K562 (cell line): Measurements from ENCODE around the gene METTL25B. TPM values are rescaled to one million over a fixed set of nuclear protein-coding genes. Genes with fewer than 3 reads are reported as not detected.

Experiments
- ATAC-seq: fragments of 200-7000 bp; cut with Tn5 transposase; 3 replicates; pipeline ENCODE4 v1.9.1; 2020; ENCODE audit warnings: moderate library complexity
- BruUV-seq: library from RNA; stranded (reverse); fragments of 400-500 nt; replicated peaks from 2 replicates; lab custom pipeline; 2021; lab: Mats Ljungman, UMichigan
- CTCF ChIA-PET: fragments of 300-600 bp; formaldehyde crosslinking; extraction: SDS; loops from one replicate; lab custom pipeline; 2021; ENCODE audit warnings: low intra/inter-chr PET ratio; lab: Yijun Ruan, JAX
- POLR2A ChIA-PET: fragments of 300-600, 350-650 bp; sonication (Branson Sonifier 250); formaldehyde crosslinking; extraction: SDS; loops from one replicate; lab custom pipeline; 2021; ENCODE audit warnings: antibody characterized with exemption, inconsistent platforms; lab: Yijun Ruan, JAX
- DNase-seq, 4 experiments: peaks; one replicate each; pipeline versions ENCODE4 v3.0.0 to v3.0.0-alpha.2; 2011 to 2018; ENCODE audit warnings: low spot score in 3 of 4, mixed read lengths in 3 of 4; ENCODE audit errors: extremely low read depth in 1 of 4
- FAIRE-seq: peaks from 2 replicates; lab custom pipeline; 2011; peaks lifted over from hg19 to GRCh38; lab: Jason Lieb, UNC
- H2AFZ ChIP-seq: 2 replicates; pipeline ENCODE4 v1.6.0; 2011; ENCODE audit warnings: low read depth, low read length, control low read depth, inconsistent platforms
- H3K27ac ChIP-seq: fragments of 200-600 bp; 3 replicates; pipeline ENCODE4 v1.8.0; 2011; ENCODE audit warnings: low read depth, mild to moderate bottlenecking, control low read depth, inconsistent platforms, low read length, moderate library complexity, mixed read lengths; ENCODE audit errors: extremely low read depth
- H3K27me3 ChIP-seq, 2 experiments: fragments of 300-600 bp in 1 of 2; 2 replicates in 1 of 2; 3 replicates in 1 of 2; pipeline versions ENCODE4 v1.6.0 to v1.8.0; 2011; ENCODE audit warnings: inconsistent platforms in 2 of 2, low read length in 2 of 2, mild to moderate bottlenecking in 1 of 2, mixed read lengths in 1 of 2, moderate library complexity in 1 of 2; ENCODE audit not compliant: control insufficient read depth in 2 of 2, insufficient read depth in 2 of 2
- H3K36me3 ChIP-seq: fragments of 300-600 bp; 3 replicates; pipeline ENCODE4 v1.8.0; 2011; ENCODE audit warnings: mild to moderate bottlenecking, low read length, inconsistent platforms; ENCODE audit not compliant: control insufficient read depth, insufficient read depth
- H3K4me1 ChIP-seq, 2 experiments: fragments of 200-600 bp in 1 of 2; replicated peaks in 1 of 2; 2 replicates in 1 of 2; 3 replicates in 1 of 2; pipeline versions ENCODE4 v1.5.1 to v1.8.0; 2011; ENCODE audit warnings: inconsistent platforms in 2 of 2, low read length in 2 of 2, mild to moderate bottlenecking in 1 of 2, mixed read lengths in 1 of 2, moderate library complexity in 1 of 2; ENCODE audit not compliant: control insufficient read depth in 2 of 2, insufficient read depth in 2 of 2
- H3K4me2 ChIP-seq: 2 replicates; pipeline ENCODE4 v1.6.1; 2011; ENCODE audit warnings: low read length, control low read depth, inconsistent platforms, mixed read lengths; ENCODE audit not compliant: insufficient read depth
- H3K4me3 ChIP-seq: fragments of 200-600 bp; sonication (generic), shearing (Covaris generic); 2 replicates; pipeline ENCODE4 v1.5.1; 2016; ENCODE audit warnings: control low read depth, inconsistent platforms
- H3K79me2 ChIP-seq: fragments of 200-600 bp; 3 replicates; pipeline ENCODE4 v1.8.0; 2011; ENCODE audit warnings: low read length, inconsistent platforms; ENCODE audit not compliant: control insufficient read depth, insufficient read depth
- H3K9ac ChIP-seq, 2 experiments: 2 replicates each; pipeline versions ENCODE4 v1.6.0 to v1.6.1; 2011; ENCODE audit warnings: low read depth in 2 of 2, low read length in 2 of 2, control low read depth in 1 of 2, inconsistent platforms in 1 of 2, mild to moderate bottlenecking in 1 of 2, mixed read lengths in 1 of 2; ENCODE audit not compliant: insufficient read depth in 1 of 2
- H3K9me1 ChIP-seq: one replicate; pipeline ENCODE4 v1.6.0; 2011; ENCODE audit warnings: inconsistent platforms, mild to moderate bottlenecking, low read length, moderate library complexity; ENCODE audit not compliant: control insufficient read depth, insufficient read depth
- H3K9me3 ChIP-seq: replicated peaks from 2 replicates; pipeline ENCODE4 v1.5.1; 2011; ENCODE audit warnings: low read depth, low read length, inconsistent platforms; ENCODE audit not compliant: control insufficient read depth, insufficient read depth
- H4K20me1 ChIP-seq: replicated peaks from 2 replicates; pipeline ENCODE4 v1.6.1; 2011; ENCODE audit warnings: low read length, inconsistent platforms, mixed read lengths; ENCODE audit not compliant: control insufficient read depth, insufficient read depth
- SPI1 ChIP-seq: IDR thresholded peaks from 2 replicates; pipeline ENCODE4 v1.6.1; 2011; ENCODE audit warnings: low read depth, low read length, control low read depth, borderline replicate concordance
- TEAD1 ChIP-seq, 2 experiments: fragments of 450-650 bp in 1 of 2; sonication (generic) in 1 of 2; formaldehyde crosslinking; IDR thresholded peaks; 2 replicates each; pipeline versions ENCODE4 v1.4.0 to v1.8.0; 2020 to 2022; ENCODE audit warnings: mild to moderate bottlenecking in 2 of 2, missing genetic modification reagents in 1 of 2
- TGIF2 ChIP-seq: sonication (generic); formaldehyde crosslinking; IDR thresholded peaks from 2 replicates; pipeline ENCODE4 v1.8.1; 2022; ENCODE audit warnings: mild to moderate bottlenecking, missing genetic modification reagents, moderate library complexity
- WGBS: fragments of 100-300 bp; shearing (Covaris generic); methylation state at CpG from one replicate; pipeline ENCODE4 v1.1.6; 2016; ENCODE audit warnings: low coverage, mixed read lengths; ENCODE audit not compliant: insufficient coverage; ENCODE audit errors: missing lambda C conversion rate; 5-methylcytosine and 5-hydroxymethylcytosine counted together
- in situ Hi-C: fragments of 300-500 bp; cut with MboI; formaldehyde crosslinking; loops from 4 replicates; pipeline ENCODE4 v1.15.0; 2018; ENCODE audit warnings: inconsistent platforms, mixed read lengths
- intact Hi-C: fragments of 100-400 bp; cut with micrococcal nuclease; formaldehyde crosslinking; loops from 2 replicates; pipeline ENCODE4 v1.14.2; 2022
- polyA plus RNA-seq, 8 experiments: library from polyadenylated mRNA; depleted of rRNA in 4 of 8; stranded (reverse) in 5 of 8; unstranded in 3 of 8; fragments of >200 nt; fragmentation: Nextera tagmentation in 2 of 8; fragmentation: Illumina TruSeq in 1 of 8; extraction: Ambion mirVana in 2 of 8; extraction: Trizol in 1 of 8; gene quantifications; 2 replicates each; pipeline versions ENCODE4 v1.2.1 to v1.2.3, GENCODE V29; 2011 to 2014; ENCODE audit warnings: inconsistent platforms in 1 of 8, missing spikeins in 1 of 8
- total RNA-seq, 7 experiments: library from RNA; depleted of rRNA in 6 of 7; stranded (reverse); fragments of >200 nt in 6 of 7; fragmentation: Illumina TruSeq in 2 of 7; extraction: Trizol in 2 of 7; gene quantifications; 2 replicates each; pipeline versions ENCODE4 v1.2.1 to v1.2.3, GENCODE V29; 2011 to 2021; ENCODE audit warnings: low replicate concordance in 1 of 7
- TF ChIP-seq, protein P1 (sequence below): sonication (generic); formaldehyde crosslinking; IDR thresholded peaks from 2 replicates; pipeline ENCODE4 v1.8.0; 2023; ENCODE audit warnings: missing genetic modification reagents, mild to moderate bottlenecking, borderline replicate concordance

The METTL25B gene
- total and polyA plus RNA-seq, 9 of the 15 experiments (the other 6 are each of a cell fraction or from before 2014, with no cell fraction given), result 7.7 to 48.3 (median 33.1) TPM

DNA sequence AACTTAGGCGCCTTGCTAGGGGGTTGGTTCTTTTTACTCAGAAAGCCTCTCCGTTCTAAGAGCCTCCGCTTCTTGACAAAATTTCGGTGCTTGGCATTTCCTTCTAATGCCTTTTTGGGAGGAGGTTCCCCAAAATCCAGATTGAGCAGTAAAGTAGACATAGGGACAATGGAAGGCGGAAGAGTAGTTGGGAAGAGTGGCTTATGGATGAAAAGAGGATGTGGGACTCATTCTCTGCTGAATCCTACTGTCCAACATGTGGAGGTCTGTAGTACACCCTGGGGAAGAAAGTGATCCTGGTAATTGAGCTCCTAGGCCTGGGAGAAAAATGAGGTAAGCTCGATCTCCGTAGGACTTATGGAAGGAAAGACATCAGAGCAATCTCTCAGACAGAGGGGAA, 777 bp upstream of the METTL25B start:
- Histone ChIP-seq H3K27me3 (no peaks in the 10 kb centered on the region; a peak in 1 of 5 replicates), H3K4me2 (peak overlapping the region; percentile 100), H3K36me3 (peaks cover 73% of the 10 kb centered on the region), H4K20me1 (peaks cover 31% of the 10 kb centered on the region), H3K79me2 (peaks cover 81% of the 10 kb centered on the region), H3K9me1 (no peaks in the 10 kb centered on the region), H3K9me3 (no peaks in the 10 kb centered on the region), H3K9ac (peak overlapping the region; percentile 91 to 99), H3K27ac (peak overlapping the region; percentile 82), H3K4me1 (peaks cover 13 to 17% of the 10 kb centered on the region in 2 experiments; a peak in 4 of 5 replicates), H3K4me3 (peak overlapping the region; percentile 76)
- DNase-seq (no peak), ATAC-seq (no peak), FAIRE-seq (no peak)
- CTCF ChIA-PET, result interaction anchor here (0.6 to 6.9 kb wide), 7 partner anchors 38 to 163 kb away, joined by 3 to 143 read pairs (median 16); partner anchors contain the start of genes INSRR and NTRK1
- WGBS, result 2% methylated on average over 7 of the region's 7 CpGs
- BruUV-seq, result no TSS peak
- POLR2A ChIA-PET, result interaction anchor here (0.6 to 5.0 kb wide), 18 partner anchors 10 to 164 kb away, joined by 3 to 60 read pairs (median 4); partner anchors contain the start of genes MRPL24, NTRK1 and PRCC
- intact Hi-C loops, result loop anchor here (2.0 to 5.0 kb wide), 4 partner anchors 39 to 195 kb away; partner anchors contain the start of genes LRRC71 and PRCC
- TF ChIP-seq, protein P1, sequence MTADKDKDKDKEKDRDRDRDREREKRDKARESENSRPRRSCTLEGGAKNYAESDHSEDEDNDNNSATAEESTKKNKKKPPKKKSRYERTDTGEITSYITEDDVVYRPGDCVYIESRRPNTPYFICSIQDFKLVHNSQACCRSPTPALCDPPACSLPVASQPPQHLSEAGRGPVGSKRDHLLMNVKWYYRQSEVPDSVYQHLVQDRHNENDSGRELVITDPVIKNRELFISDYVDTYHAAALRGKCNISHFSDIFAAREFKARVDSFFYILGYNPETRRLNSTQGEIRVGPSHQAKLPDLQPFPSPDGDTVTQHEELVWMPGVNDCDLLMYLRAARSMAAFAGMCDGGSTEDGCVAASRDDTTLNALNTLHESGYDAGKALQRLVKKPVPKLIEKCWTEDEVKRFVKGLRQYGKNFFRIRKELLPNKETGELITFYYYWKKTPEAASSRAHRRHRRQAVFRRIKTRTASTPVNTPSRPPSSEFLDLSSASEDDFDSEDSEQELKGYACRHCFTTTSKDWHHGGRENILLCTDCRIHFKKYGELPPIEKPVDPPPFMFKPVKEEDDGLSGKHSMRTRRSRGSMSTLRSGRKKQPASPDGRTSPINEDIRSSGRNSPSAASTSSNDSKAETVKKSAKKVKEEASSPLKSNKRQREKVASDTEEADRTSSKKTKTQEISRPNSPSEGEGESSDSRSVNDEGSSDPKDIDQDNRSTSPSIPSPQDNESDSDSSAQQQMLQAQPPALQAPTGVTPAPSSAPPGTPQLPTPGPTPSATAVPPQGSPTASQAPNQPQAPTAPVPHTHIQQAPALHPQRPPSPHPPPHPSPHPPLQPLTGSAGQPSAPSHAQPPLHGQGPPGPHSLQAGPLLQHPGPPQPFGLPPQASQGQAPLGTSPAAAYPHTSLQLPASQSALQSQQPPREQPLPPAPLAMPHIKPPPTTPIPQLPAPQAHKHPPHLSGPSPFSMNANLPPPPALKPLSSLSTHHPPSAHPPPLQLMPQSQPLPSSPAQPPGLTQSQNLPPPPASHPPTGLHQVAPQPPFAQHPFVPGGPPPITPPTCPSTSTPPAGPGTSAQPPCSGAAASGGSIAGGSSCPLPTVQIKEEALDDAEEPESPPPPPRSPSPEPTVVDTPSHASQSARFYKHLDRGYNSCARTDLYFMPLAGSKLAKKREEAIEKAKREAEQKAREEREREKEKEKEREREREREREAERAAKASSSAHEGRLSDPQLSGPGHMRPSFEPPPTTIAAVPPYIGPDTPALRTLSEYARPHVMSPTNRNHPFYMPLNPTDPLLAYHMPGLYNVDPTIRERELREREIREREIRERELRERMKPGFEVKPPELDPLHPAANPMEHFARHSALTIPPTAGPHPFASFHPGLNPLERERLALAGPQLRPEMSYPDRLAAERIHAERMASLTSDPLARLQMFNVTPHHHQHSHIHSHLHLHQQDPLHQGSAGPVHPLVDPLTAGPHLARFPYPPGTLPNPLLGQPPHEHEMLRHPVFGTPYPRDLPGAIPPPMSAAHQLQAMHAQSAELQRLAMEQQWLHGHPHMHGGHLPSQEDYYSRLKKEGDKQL (CRISPR knock-in tag), result 0 out of 2 replicates have a peak, but pooled peaks have one; percentile 51
- 0 out of 2 replicates have a peak, but pooled peaks have one; percentile 31 for TF ChIP-seq SPI1
- 0 out of 2 replicates have a peak, but pooled peaks have one; percentile 12 for TF ChIP-seq TGIF2 (CRISPR knock-in tag)
- TF ChIP-seq TEAD1 (CRISPR knock-in tag; IDR thresholded peaks at IDR 0.05), result no peak
- TF ChIP-seq, all 486 proteins: peak for 3
- in situ Hi-C loops, result loop anchor here (5.0 to 25.0 kb wide), 3 partner anchors 40 to 1415 kb away; partner anchors contain the start of genes FDPS, NTRK1, PKLR and PRCC
- H2AFZ ChIP-seq, result no peak overlapping the region
